NCI-H460 (cell line): ENCODE data around the gene SLC38A2. TPM values are rescaled to one million over a fixed set of nuclear protein-coding genes. Genes with fewer than 3 reads are reported as not detected.

Source experiments
- DNase-seq: peaks from one replicate; pipeline ENCODE4 v3.0.0-alpha.2; 2016; ENCODE audit warnings: low read depth; ENCODE audit errors: extremely low read depth
- total RNA-seq: library from RNA; depleted of rRNA; stranded (reverse); fragments of >200 nt; shearing (Covaris generic); gene quantifications from 2 replicates; pipeline ENCODE4 v1.2.3, GENCODE V29; 2014

SLC38A2 gene
- total RNA-seq, 1 experiment from 2014 or later, result 826 TPM

- DNase-seq, result no peak
Observed at GRCh38 chr12:46378530-46378929, 6.0 kb upstream of the SLC38A2 start.

- no peak for DNase-seq
Observed at GRCh38 chr12:46377678-46378077, 5.1 kb upstream of the SLC38A2 start.

DNA sequence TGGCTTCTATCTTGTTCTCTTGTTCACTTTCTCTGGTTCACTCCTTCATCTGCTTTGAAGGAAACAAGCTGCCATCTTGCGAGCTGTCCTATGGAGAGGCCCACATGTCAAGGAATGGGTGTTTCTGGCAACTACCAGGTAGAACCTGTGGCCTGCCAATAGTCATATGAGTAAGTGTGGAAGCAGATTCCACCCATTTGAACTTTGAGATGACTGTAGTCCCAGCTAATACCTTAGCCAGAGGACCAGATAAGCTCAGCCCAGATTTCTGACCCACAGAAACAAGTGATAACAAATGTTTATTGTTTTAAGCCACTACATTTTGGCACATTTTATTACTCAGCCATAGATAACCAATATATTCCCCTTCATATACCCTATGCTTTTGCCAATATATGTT, 4.0 kb upstream of the SLC38A2 start:
- DNase-seq, result no peak

DNA sequence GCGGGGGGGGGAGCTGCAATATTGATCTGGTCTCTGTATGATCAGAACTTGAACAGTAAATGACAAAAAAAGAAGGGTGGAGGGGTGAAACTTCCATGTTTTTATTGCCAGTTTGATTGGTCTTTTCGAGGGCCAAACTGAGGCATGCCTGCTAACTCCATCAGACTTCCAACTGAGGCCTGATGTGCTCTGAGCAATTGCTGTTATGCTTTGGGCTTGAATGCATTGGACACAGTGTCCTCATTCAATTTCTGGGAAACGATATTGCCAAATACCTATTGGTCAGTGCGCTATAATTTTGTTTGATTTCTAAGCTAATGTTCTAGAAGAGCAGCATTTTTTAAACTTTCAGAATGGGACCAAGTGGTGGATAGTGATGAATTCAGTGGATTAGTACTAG, 2.1 kb upstream of the SLC38A2 start:
- DNase-seq, result no peak

- no peak for DNase-seq
Observed at GRCh38 chr12:46374310-46374709, 1.7 kb upstream of the SLC38A2 start.

- no peak for DNase-seq
Observed at GRCh38 chr12:46373301-46374296, 1.0 kb upstream of the SLC38A2 start.

GRCh38 chr12:46371718-46372543, 642 bp downstream of the SLC38A2 start:
- peak; percentile 73 for DNase-seq

- DNase-seq, result peak; percentile 84
Observed at GRCh38 chr12:46370792-46371717, 1.5 kb downstream of the SLC38A2 start.

DNA sequence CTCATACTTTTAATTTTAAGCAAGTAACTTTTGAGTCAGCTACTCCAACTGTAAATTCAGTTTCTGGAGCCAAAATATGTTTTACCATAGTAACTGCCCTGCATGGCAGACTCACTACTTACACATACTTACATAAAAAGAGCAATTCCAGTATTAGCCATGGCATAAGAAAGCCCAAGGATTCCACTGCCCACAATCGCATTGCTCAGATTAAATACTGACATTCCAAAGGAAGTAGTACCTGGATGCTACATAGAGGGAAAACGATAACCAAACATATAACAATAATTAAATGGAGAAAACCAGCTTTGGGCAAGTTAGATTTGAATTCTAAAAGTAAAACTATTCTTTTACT, 2.2 kb downstream of the SLC38A2 start:
- DNase-seq, result no peak

GRCh38 chr12:46369474-46370379, 2.8 kb downstream of the SLC38A2 start:
- no peak for DNase-seq

DNA sequence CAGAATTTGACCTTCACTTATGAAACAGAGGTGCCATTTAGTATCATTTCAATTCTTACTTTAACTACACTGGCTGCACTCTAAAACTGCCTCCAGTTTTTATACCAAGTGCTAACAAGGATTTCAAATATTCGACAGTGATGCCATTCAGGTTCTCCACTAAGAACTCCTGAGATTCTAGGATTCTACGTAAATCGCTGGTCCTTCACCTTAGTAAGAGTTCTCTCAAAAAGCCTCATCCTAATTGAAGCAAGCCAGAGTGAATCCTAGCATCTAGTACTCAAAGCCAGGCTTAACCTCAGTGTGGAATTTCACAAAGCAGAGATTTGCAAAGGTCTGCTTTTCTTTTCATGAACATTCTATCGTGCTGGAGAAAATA, 3.5 kb downstream of the SLC38A2 start:
- DNase-seq, result no peak

- DNase-seq, result no peak
Observed at GRCh38 chr12:46368684-46369083, 3.9 kb downstream of the SLC38A2 start.

DNA sequence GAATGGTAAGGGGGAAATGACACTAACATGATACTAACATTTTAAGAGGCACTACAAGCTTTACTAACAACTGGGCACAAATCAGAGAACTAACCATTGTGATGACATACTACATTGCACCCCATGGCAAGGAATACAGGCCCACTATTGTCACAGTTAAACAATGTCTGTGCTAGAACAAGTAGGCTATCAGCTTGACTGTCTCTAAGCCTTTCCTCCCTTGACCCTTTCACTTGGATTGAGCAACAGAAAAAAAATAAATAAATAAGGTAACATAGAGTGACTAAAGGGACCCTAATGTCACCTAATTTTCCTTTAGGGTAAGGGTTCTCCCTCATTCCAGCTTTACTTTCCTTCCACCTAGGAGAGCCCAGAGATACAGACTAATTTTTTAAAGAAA, 4.4 kb downstream of the SLC38A2 start:
- no peak for DNase-seq

DNA sequence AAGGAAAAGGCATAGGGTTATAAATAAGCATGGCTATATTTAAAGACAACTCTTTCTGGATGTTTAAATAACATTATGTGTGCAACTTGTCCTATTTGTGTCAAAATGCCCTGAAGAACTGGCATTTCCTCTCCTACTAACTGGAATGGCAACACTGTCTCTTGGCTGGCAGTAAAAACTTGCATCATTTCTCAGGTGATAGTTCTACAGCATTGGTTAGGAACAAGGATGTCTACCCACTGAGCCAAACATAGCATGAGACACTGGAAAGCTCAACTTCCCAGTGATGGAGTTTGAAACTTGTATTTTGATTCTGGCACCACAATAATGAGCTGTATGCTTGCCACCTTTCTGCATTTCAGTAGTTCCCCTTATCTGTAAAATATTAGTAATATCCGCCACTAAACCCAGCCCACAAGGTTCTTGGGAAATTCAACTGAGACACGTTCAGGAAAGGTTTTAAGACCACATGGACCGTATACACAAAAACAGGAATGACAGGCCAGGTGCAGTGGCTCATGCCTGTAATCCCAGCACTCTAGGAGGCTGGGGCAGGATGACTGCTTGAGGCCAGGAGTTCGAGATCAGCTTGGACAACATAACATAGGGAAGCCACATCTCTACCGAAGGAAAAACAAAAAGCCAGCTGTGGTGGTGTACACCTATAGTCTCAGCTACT, 5.1 kb downstream of the SLC38A2 start:
- DNase-seq, result no peak

DNA sequence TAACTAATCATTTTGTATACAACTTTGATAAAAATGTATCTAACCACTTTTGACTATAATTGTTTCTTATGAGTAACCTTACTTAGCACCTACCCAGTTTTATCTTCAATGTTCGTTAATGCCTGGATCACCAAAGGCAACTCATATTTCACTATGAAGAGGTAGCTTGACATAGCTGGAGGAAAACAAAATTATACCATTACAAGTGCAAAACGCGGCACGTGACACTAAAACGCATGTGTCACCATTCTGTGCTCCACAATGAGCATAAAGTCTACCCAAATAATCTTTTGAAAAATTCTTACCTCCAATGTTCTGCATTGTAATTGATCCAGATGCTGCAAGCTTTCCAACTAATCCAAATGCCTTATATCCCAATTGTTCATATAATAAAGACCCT, 5.8 kb downstream of the SLC38A2 start:
- DNase-seq, result no peak

GRCh38 chr12:46365951-46366379, 6.6 kb downstream of the SLC38A2 start:
- DNase-seq, result no peak

GRCh38 chr12:46364777-46365580, 7.6 kb downstream of the SLC38A2 start:
- peak; percentile 53 for DNase-seq

GRCh38 chr12:46364300-46364696, 8.3 kb downstream of the SLC38A2 start:
- no peak for DNase-seq
